HepG2 (cell line): ENCODE measurements around the gene CTAGE9. TPM values are rescaled to one million over a fixed set of nuclear protein-coding genes. Genes with fewer than 3 reads are reported as not detected.

Experiments
- ATAC-seq: fragments of 200-7000 bp; cut with Tn5 transposase; 3 replicates; pipeline ENCODE4 v1.9.1; 2020; ENCODE audit warnings: mild to moderate bottlenecking, moderate library complexity
- BruUV-seq: library from RNA; stranded (reverse); fragments of 400-500 nt; replicated peaks from 2 replicates; lab custom pipeline; 2021; lab: Mats Ljungman, UMichigan
- CTCF ChIA-PET: fragments of 300-600 bp; formaldehyde crosslinking; extraction: SDS; loops from one replicate; lab custom pipeline; 2021; ENCODE audit warnings: low total read pairs, inconsistent platforms, low intra/inter-chr PET ratio; lab: Yijun Ruan, JAX
- POLR2A ChIA-PET: fragments of 350-600 bp; sonication (Branson Sonifier 250); formaldehyde crosslinking; loops from one replicate; lab custom pipeline; 2020; ENCODE audit warnings: antibody characterized with exemption, inconsistent platforms; lab: Yijun Ruan, JAX
- DNase-seq: peaks from one replicate; pipeline ENCODE4 v3.0.0-alpha.2; 2015; ENCODE audit warnings: low spot score
- FAIRE-seq: peaks from 3 replicates; lab custom pipeline; 2011; peaks lifted over from hg19 to GRCh38; lab: Jason Lieb, UNC
- H2AFZ ChIP-seq: one replicate; pipeline ENCODE4 v1.6.1; 2011; ENCODE audit warnings: low read length, inconsistent platforms
- H3K27ac ChIP-seq: fragments of 300-600 bp; 3 replicates; pipeline ENCODE4 v1.8.0; 2011; ENCODE audit warnings: mixed run types, mild to moderate bottlenecking, mixed read lengths, low read length, inconsistent platforms; ENCODE audit not compliant: insufficient read depth; ENCODE audit errors: extremely low read length
- H3K27me3 ChIP-seq, 2 experiments: fragments of 200-600 bp in 1 of 2; 2 replicates in 1 of 2; 3 replicates in 1 of 2; pipeline versions ENCODE4 v1.6.0 to v1.8.0; 2011; ENCODE audit warnings: low read length in 2 of 2, mild to moderate bottlenecking in 2 of 2, moderate library complexity in 2 of 2, inconsistent platforms in 1 of 2; ENCODE audit not compliant: insufficient read depth in 2 of 2, control insufficient read depth in 1 of 2
- H3K36me3 ChIP-seq, 2 experiments: fragments of 200-600 bp in 1 of 2; replicated peaks in 1 of 2; 2 replicates in 1 of 2; 3 replicates in 1 of 2; pipeline versions ENCODE4 v1.5.1 to v1.8.0; 2011; ENCODE audit warnings: low read length in 2 of 2, inconsistent platforms in 1 of 2; ENCODE audit not compliant: insufficient read depth in 2 of 2, control insufficient read depth in 1 of 2
- H3K4me1 ChIP-seq: 2 replicates; pipeline ENCODE4 v1.5.1; 2012; ENCODE audit warnings: low read length, inconsistent platforms; ENCODE audit not compliant: insufficient read depth
- H3K4me2 ChIP-seq: 2 replicates; pipeline ENCODE4 v1.6.0; 2011; ENCODE audit warnings: low read depth, low read length, inconsistent platforms
- H3K4me3 ChIP-seq, 3 experiments: fragments of 200-600 bp in 1 of 3; sonication (generic), shearing (Covaris generic) in 1 of 3; replicated peaks in 1 of 3; 2 replicates each; pipeline ENCODE4 v1.5.1; 2011 to 2016; ENCODE audit warnings: low read length in 3 of 3, inconsistent platforms in 2 of 3, low read depth in 2 of 3, mild to moderate bottlenecking in 2 of 3, control low read depth in 1 of 3, mixed read lengths in 1 of 3; ENCODE audit not compliant: insufficient read depth in 1 of 3
- H3K79me2 ChIP-seq: one replicate; pipeline ENCODE4 v1.6.1; 2011; ENCODE audit warnings: low read length, inconsistent platforms; ENCODE audit not compliant: insufficient read depth
- H3K9ac ChIP-seq: 2 replicates; pipeline ENCODE4 v1.6.0; 2011; ENCODE audit warnings: mild to moderate bottlenecking, low read depth, low read length, inconsistent platforms; ENCODE audit not compliant: insufficient read depth
- H3K9me3 ChIP-seq: 2 replicates; pipeline ENCODE4 v1.5.1; 2012; ENCODE audit warnings: mild to moderate bottlenecking, low read length
- H4K20me1 ChIP-seq: 2 replicates; pipeline ENCODE4 v1.6.0; 2011; ENCODE audit warnings: inconsistent platforms, mild to moderate bottlenecking, low read length, moderate library complexity; ENCODE audit not compliant: insufficient read depth
- EP300 ChIP-seq, 3 experiments: sonication (generic) in 1 of 3; formaldehyde crosslinking in 1 of 3; IDR thresholded peaks; 2 replicates each; pipeline versions ENCODE4 v1.5.1 to v1.6.1; 2011 to 2020; ENCODE audit warnings: low read depth in 2 of 3, low read length in 2 of 3, borderline replicate concordance in 1 of 3, improper control_type of control experiment in 1 of 3, mild to moderate bottlenecking in 1 of 3, missing genetic modification reagents in 1 of 3, moderate library complexity in 1 of 3
- ZNF546 ChIP-seq: sonication (generic); formaldehyde crosslinking; conservative IDR thresholded peaks from 2 replicates; pipeline ENCODE4 v1.8.1; 2023; ENCODE audit warnings: mild to moderate bottlenecking, missing genetic modification reagents
- WGBS: methylation state at CpG from one replicate; pipeline ENCODE4 v1.1.6; 2017; ENCODE audit warnings: low lambda C conversion rate; 5-methylcytosine and 5-hydroxymethylcytosine counted together
- in situ Hi-C: cut with HindIII; loops from 2 replicates; pipeline ENCODE4 v1.10.0; 2017; ENCODE audit warnings: low pct_unique_long_range_greater_than_20kb; ENCODE audit not compliant: extremely low pct_ligation_motif_present
- intact Hi-C: fragments of 100-400 bp; cut with micrococcal nuclease; formaldehyde crosslinking; loops from one replicate; pipeline ENCODE4 v1.10.0; 2022; ENCODE audit not compliant: unreplicated experiment
- polyA plus RNA-seq, 8 experiments: library from polyadenylated mRNA; depleted of rRNA in 3 of 8; stranded (reverse) in 7 of 8; unstranded in 1 of 8; fragments of >200 nt; fragmentation: Illumina TruSeq in 4 of 8; extraction: Trizol in 4 of 8; gene quantifications; 2 replicates each; pipeline versions ENCODE4 v1.2.1 to v1.2.3, GENCODE V29; 2011 to 2016; ENCODE audit warnings: low read depth in 4 of 8, missing spikeins in 1 of 8, mixed read lengths in 1 of 8; ENCODE audit not compliant: insufficient read depth in 1 of 8
- total RNA-seq, 5 experiments: library from RNA; depleted of rRNA; stranded (reverse); fragments of >200 nt; fragmentation: Illumina TruSeq; extraction: Trizol; gene quantifications; 2 replicates each; pipeline ENCODE4 v1.2.3, GENCODE V29; 2016; ENCODE audit warnings: low read depth in 1 of 5
- TF ChIP-seq, protein P1 (sequence below): sonication (generic); formaldehyde crosslinking; IDR thresholded peaks from 2 replicates; pipeline ENCODE4 v1.4.0; 2020; ENCODE audit warnings: mild to moderate bottlenecking, missing genetic modification reagents

The CTAGE9 gene
- total and polyA plus RNA-seq, 2 of the 13 experiments (the other 11 are each of a cell fraction or from before 2014, with no cell fraction given): not detected

DNA sequence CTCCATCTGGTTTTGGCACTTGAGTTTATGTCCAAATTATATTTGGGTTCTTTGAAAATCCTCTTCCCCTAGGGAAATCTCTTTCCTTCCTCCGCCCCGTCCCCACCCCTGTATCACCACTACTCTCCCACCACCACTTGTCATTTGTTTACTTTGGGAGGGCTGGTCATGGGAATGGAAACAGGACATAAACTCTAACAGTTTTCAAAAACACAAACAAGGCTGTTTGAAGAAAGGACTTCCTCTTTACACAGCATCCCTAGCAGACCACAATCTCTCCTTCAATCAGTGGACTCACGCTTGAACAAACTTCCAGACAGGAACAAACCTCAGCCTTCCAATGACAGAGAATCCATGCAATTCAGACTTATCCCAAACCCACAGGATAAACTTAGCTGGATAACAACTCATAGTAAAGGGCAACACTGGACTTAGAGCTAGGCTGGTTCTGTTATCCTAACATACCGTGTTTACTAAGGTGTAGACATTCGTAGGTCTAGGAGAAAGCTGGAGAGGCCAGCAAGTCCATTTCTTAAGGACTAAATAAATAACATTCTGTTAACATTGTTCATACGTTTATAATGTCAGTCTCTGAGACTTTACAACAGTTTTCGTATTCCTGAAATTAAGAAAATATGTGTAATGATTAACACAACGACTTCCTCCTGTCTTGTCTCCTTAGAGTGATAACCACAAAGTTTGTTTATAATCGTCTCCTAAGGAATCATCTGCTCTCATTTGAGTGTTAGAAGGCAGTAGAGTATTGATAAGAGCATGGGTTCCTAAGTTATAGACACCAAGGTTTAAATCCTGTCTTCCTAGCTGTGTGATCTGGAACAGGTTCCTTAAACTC lies 44.1 kb upstream of the CTAGE9 start (continued):
- TF ChIP-seq, protein P1, sequence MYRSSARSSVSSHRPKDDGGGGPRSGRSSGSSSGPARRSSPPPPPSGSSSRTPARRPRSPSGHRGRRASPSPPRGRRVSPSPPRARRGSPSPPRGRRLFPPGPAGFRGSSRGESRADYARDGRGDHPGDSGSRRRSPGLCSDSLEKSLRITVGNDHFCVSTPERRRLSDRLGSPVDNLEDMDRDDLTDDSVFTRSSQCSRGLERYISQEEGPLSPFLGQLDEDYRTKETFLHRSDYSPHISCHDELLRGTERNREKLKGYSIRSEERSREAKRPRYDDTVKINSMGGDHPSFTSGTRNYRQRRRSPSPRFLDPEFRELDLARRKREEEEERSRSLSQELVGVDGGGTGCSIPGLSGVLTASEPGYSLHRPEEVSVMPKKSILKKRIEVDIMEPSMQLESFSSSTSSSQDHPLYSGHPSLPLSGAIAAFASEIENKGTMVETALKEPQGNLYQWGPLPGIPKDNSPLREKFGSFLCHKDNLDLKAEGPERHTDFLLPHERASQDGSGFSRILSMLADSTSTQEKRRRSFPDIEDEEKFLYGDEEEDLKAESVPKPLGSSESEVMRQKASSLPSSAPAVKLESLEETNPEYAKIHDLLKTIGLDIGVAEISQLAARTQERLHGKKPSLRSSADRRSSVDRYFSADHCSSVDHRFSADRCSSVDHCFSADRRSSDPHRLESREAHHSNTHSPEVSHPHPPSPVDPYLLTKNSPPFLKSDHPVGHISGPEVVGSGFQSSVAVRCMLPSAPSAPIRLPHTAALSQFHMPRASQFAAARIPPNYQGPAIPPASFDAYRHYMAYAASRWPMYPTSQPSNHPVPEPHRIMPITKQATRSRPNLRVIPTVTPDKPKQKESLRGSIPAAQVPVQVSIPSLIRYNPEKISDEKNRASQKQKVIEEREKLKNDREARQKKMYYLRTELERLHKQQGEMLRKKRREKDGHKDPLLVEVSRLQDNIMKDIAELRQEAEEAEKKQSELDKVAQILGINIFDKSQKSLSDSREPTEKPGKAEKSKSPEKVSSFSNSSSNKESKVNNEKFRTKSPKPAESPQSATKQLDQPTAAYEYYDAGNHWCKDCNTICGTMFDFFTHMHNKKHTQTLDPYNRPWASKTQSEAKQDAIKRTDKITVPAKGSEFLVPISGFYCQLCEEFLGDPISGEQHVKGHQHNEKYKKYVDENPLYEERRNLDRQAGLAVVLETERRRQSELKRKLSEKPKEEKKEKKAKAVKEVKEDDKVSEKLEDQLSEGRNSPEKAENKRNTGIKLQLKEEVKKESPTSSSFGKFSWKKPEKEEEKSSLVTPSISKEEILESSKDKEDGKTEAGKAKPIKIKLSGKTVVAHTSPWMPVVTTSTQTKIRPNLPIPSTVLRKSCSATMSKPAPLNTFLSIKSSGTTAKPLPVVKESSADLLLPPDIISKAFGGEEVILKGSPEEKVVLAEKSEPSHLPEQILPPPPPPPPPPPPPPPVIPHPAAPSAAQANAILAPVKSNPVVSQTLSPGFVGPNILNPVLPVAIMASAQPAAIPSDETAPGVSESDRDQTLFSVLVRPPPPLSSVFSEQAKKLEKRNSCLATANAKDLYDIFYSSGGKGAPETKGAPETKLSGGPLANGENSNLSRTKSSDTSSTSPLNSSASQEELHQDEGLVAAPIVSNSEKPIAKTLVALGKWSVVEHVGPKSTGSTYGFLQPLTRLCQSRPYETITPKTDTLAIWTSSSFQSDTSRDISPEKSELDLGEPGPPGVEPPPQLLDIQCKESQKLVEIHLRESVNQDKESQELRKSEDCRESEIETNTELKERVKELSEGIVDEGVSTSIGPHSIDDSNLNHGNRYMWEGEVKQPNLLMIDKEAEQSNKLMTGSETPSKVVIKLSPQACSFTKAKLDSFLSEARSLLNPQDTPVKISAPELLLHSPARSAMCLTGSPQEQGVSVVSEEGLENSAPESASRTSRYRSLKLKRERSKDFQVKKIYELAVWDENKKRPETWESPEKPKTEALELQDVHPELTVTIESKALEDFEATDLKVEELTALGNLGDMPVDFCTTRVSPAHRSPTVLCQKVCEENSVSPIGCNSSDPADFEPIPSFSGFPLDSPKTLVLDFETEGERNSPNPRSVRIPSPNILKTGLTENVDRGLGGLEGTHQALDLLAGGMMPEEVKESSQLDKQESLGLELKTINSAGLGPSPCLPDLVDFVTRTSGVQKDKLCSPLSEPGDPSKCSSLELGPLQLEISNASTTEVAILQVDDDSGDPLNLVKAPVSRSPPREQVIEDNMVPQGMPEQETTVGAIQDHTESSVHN: no peak; the same call in 1 of the 2 replicates

GRCh38 chr6:131754088-131754487 lies 43.3 kb upstream of the CTAGE9 start:
- 0 out of 2 replicates have a peak, but pooled peaks have one; percentile 6 for TF ChIP-seq ZNF546
- TF ChIP-seq EP300 (IDR thresholded peaks at IDR 0.05; ENCODE audit: low read depth in 2 of 2, low read length in 2 of 2): no peak
- TF ChIP-seq EP300 (CRISPR knock-in tag; IDR thresholded peaks at IDR 0.05; ENCODE audit: borderline replicate concordance): no peak
- in situ Hi-C loops (no loop called here), intact Hi-C loops (loop anchor here (1.0 to 2.0 kb wide), 2 partner anchors 15 to 53 kb away; no protein-coding TSS in a partner anchor)
- DNase-seq (no peak), ATAC-seq (no peak), FAIRE-seq (no peak)
- ChIA-PET CTCF (no interaction called here), POLR2A (interaction anchor here (2.0 to 4.0 kb wide), 2 partner anchors 9 to 12 kb away, joined by 8 to 38 read pairs; no protein-coding TSS in a partner anchor)
- Histone ChIP-seq H3K4me3 (no peak overlapping the region), H3K4me1 (peaks cover 61% of the 10 kb centered on the region), H3K79me2 (no peaks in the 10 kb centered on the region), H3K27ac (peak overlapping the region; percentile 70), H4K20me1 (no peaks in the 10 kb centered on the region), H2AFZ (no peak overlapping the region), H3K9ac (peak overlapping the region; percentile 20; the same call in 1 of the 2 replicates), H3K36me3 (no peaks in the 10 kb centered on the region), H3K27me3 (no peaks in the 10 kb centered on the region), H3K4me2 (peak overlapping the region; percentile 66), H3K9me3 (no peaks in the 10 kb centered on the region)
- BruUV-seq: no TSS peak
- WGBS: 90% methylated on average over 1 of the region's 1 CpG
